ENCODE results near the gene LNPK. TPM values are rescaled to one million over a fixed set of nuclear protein-coding genes. Genes with fewer than 3 reads are reported as not detected.

The LNPK gene
- total RNA-seq, 2 experiments from 2014 or later, result 41.9 to 44.7 TPM

GRCh38 chr2:176018708-176019107 lies 16.6 kb upstream of the LNPK start:
- intact Hi-C loops (cut with micrococcal nuclease), result no loop called here
- CTCF ChIA-PET, result no interaction called here
- POLR2A ChIA-PET, result no interaction called here
- Mint-ChIP-seq H3K4me3 (no peak overlapping the region), H3K36me3 (ENCODE audit: low read depth) (no peaks in the 10 kb centered on the region), H3K27me3 (peaks cover 26% of the 10 kb centered on the region), H3K27ac (no peak overlapping the region), H3K9me3 (peaks cover 1% of the 10 kb centered on the region), H3K4me1 (ENCODE audit: low read depth) (no peaks in the 10 kb centered on the region)
- DNase-seq (no peak), ATAC-seq (no peak)
- no peak for TF ChIP-seq CTCF (IDR thresholded peaks at IDR 0.05)

- TF ChIP-seq CTCF (IDR thresholded peaks at IDR 0.05), result no peak
- no peaks in the 10 kb centered on the region for H3K9me3 Mint-ChIP-seq
- no peaks in the 10 kb centered on the region for H3K36me3 Mint-ChIP-seq (ENCODE audit: low read depth)
- no peak overlapping the region for H3K4me3 Mint-ChIP-seq
- no peak overlapping the region for H3K27ac Mint-ChIP-seq
- ATAC-seq (no peak), DNase-seq (no peak)
- no peaks in the 10 kb centered on the region for H3K4me1 Mint-ChIP-seq (ENCODE audit: low read depth)
- intact Hi-C loops (cut with micrococcal nuclease), result no loop called here
- H3K27me3 Mint-ChIP-seq, result peaks cover 6% of the 10 kb centered on the region
- ChIA-PET POLR2A (interaction anchor here (1.2 kb wide), 1 partner anchor 8 kb away, joined by 3 read pairs; the partner anchor contains the start of gene LNPK), CTCF (interaction anchor here (0.6 kb wide), 1 partner anchor 1516 kb away, joined by 3 read pairs; no protein-coding TSS in a partner anchor)
These were observed 7.4 kb upstream of the LNPK start for GRCh38 chr2:176009445-176009844.

- Mint-ChIP-seq H3K27me3 (peaks cover 4% of the 10 kb centered on the region), H3K9me3 (no peaks in the 10 kb centered on the region), H3K36me3 (ENCODE audit: low read depth) (no peaks in the 10 kb centered on the region), H3K4me3 (no peak overlapping the region), H3K27ac (no peak overlapping the region), H3K4me1 (ENCODE audit: low read depth) (peaks cover 10% of the 10 kb centered on the region)
- intact Hi-C loops (cut with micrococcal nuclease), result no loop called here
- ChIA-PET CTCF (no interaction called here), POLR2A (no interaction called here)
- DNase-seq, result no peak
- no peak for ATAC-seq
- TF ChIP-seq CTCF (IDR thresholded peaks at IDR 0.05), result no peak
These were observed 2.9 kb upstream of the LNPK start for GRCh38 chr2:176004934-176005333.

GRCh38 chr2:176003958-176004357 lies 1.9 kb upstream of the LNPK start:
- ChIA-PET POLR2A (no interaction called here), CTCF (no interaction called here)
- H3K9me3 Mint-ChIP-seq, result no peaks in the 10 kb centered on the region
- H3K4me3 Mint-ChIP-seq, result no peak overlapping the region
- DNase-seq (no peak), ATAC-seq (no peak)
- H3K36me3 Mint-ChIP-seq (ENCODE audit: low read depth), result no peaks in the 10 kb centered on the region
- peaks cover 13% of the 10 kb centered on the region for H3K4me1 Mint-ChIP-seq (ENCODE audit: low read depth)
- H3K27ac Mint-ChIP-seq, result no peak overlapping the region
- peaks cover 1% of the 10 kb centered on the region for H3K27me3 Mint-ChIP-seq
- intact Hi-C loops (cut with micrococcal nuclease), result no loop called here
- TF ChIP-seq CTCF (IDR thresholded peaks at IDR 0.05), result no peak

GRCh38 chr2:176002688-176003210 lies 682 bp upstream of the LNPK start:
- CTCF ChIA-PET, result no interaction called here
- no peaks in the 10 kb centered on the region for H3K36me3 Mint-ChIP-seq (ENCODE audit: low read depth)
- ATAC-seq, result peak; percentile 11
- intact Hi-C loops (cut with micrococcal nuclease), result no loop called here
- H3K4me3 Mint-ChIP-seq, result peak overlapping the region; percentile 97
- no peak for DNase-seq
- no peaks in the 10 kb centered on the region for H3K9me3 Mint-ChIP-seq
- H3K27ac Mint-ChIP-seq, result peak overlapping the region; percentile 92
- no peak for TF ChIP-seq CTCF (IDR thresholded peaks at IDR 0.05)
- H3K4me1 Mint-ChIP-seq (ENCODE audit: low read depth), result peaks cover 13% of the 10 kb centered on the region
- POLR2A ChIA-PET, result interaction anchor here (0.6 to 1.8 kb wide), 3 partner anchors 30 to 78 kb away, joined by 3 to 5 read pairs (median 3); no protein-coding TSS in a partner anchor
- peaks cover 1% of the 10 kb centered on the region for H3K27me3 Mint-ChIP-seq

All from activated CD8-positive, alpha-beta T cell treated with anti-CD3 and anti-CD28 coated beads for 36 hours (primary cell).